DND-41 (cell line): Measurements from ENCODE around the gene RNGTT.

Source experiments
- ATAC-seq: fragments of 200-7000 bp; cut with Tn5 transposase; 3 replicates; pipeline ENCODE4 v1.9.1; 2021; ENCODE audit warnings: low read depth; ENCODE audit not compliant: insufficient read depth
- DNase-seq: peaks from one replicate; pipeline ENCODE4 v3.0.0-alpha.2; 2020
- H2AFZ ChIP-seq: 2 replicates; pipeline ENCODE4 v1.6.0; 2012; ENCODE audit warnings: low read depth, low read length
- H3K27ac ChIP-seq: 2 replicates; pipeline ENCODE4 v1.5.1; 2012; ENCODE audit warnings: low read length, inconsistent platforms
- H3K27me3 ChIP-seq: fragments of 200-600 bp; sonication (generic); 2 replicates; pipeline ENCODE4 v1.6.0; 2012; ENCODE audit warnings: low read length, mild to moderate bottlenecking, inconsistent platforms; ENCODE audit not compliant: insufficient read depth, poor library complexity
- H3K36me3 ChIP-seq: 2 replicates; pipeline ENCODE4 v1.5.1; 2012; ENCODE audit warnings: low read length, inconsistent platforms; ENCODE audit not compliant: insufficient read depth
- H3K4me1 ChIP-seq: 2 replicates; pipeline ENCODE4 v1.5.1; 2012; ENCODE audit warnings: mild to moderate bottlenecking, low read length; ENCODE audit not compliant: insufficient read depth
- H3K4me2 ChIP-seq: 2 replicates; pipeline ENCODE4 v1.6.0; 2012; ENCODE audit warnings: mild to moderate bottlenecking, moderate library complexity, low read length, inconsistent platforms; ENCODE audit not compliant: insufficient read depth
- H3K4me3 ChIP-seq, 2 experiments: fragments of 200-600 bp in 1 of 2; shearing (Covaris generic) in 1 of 2; 2 replicates each; pipeline ENCODE4 v1.5.1; 2012 to 2016; ENCODE audit warnings: inconsistent platforms in 2 of 2, low read length in 2 of 2, mild to moderate bottlenecking in 2 of 2, low read depth in 1 of 2, moderate library complexity in 1 of 2
- H3K79me2 ChIP-seq: 2 replicates; pipeline ENCODE4 v1.6.0; 2012; ENCODE audit warnings: low read length, inconsistent platforms; ENCODE audit not compliant: insufficient read depth
- H3K9ac ChIP-seq: 2 replicates; pipeline ENCODE4 v1.6.0; 2012; ENCODE audit warnings: low read depth, mild to moderate bottlenecking, inconsistent platforms, low read length, moderate library complexity
- H3K9me3 ChIP-seq: 2 replicates; pipeline ENCODE4 v1.5.1; 2012; ENCODE audit warnings: low read length, moderate library complexity, mild to moderate bottlenecking, inconsistent platforms; ENCODE audit not compliant: insufficient read depth, severe bottlenecking
- H4K20me1 ChIP-seq: 2 replicates; pipeline ENCODE4 v1.6.0; 2012; ENCODE audit warnings: low read length; ENCODE audit not compliant: insufficient read depth
- EZH2 ChIP-seq: IDR thresholded peaks from 3 replicates; pipeline ENCODE4 v1.6.1; 2012; ENCODE audit warnings: borderline replicate concordance, low read depth, mild to moderate bottlenecking, moderate library complexity, low read length, inconsistent platforms; ENCODE audit not compliant: severe bottlenecking
- TF ChIP-seq, protein P1 (sequence below): IDR thresholded peaks from 2 replicates; pipeline ENCODE4 v1.5.1; 2012; ENCODE audit warnings: borderline replicate concordance, low read length, moderate library complexity, mild to moderate bottlenecking; ENCODE audit not compliant: poor library complexity, severe bottlenecking; ENCODE audit errors: extremely low read depth

RNGTT gene

DNA sequence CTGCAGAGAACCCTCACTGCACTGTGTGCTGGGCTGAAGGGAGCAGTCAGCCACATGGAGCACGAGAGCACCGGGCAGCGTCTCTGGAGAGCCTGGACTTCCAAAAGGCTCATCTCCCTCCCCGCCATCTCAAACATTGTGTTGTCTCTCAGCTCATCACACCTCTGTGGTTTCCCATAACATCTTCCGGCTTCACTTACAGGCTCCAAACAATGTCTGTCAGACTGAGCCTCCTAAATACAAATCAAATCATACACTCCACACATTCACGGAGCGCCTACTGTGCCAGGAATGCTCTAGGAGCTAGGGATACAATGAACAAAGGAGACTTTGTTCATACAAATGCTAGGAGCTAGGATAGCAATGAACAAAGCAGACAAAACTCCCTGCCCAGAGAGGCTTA is 398.0 kb downstream of the RNGTT start:
- TF ChIP-seq EZH2, result no peak
- TF ChIP-seq, protein P1, sequence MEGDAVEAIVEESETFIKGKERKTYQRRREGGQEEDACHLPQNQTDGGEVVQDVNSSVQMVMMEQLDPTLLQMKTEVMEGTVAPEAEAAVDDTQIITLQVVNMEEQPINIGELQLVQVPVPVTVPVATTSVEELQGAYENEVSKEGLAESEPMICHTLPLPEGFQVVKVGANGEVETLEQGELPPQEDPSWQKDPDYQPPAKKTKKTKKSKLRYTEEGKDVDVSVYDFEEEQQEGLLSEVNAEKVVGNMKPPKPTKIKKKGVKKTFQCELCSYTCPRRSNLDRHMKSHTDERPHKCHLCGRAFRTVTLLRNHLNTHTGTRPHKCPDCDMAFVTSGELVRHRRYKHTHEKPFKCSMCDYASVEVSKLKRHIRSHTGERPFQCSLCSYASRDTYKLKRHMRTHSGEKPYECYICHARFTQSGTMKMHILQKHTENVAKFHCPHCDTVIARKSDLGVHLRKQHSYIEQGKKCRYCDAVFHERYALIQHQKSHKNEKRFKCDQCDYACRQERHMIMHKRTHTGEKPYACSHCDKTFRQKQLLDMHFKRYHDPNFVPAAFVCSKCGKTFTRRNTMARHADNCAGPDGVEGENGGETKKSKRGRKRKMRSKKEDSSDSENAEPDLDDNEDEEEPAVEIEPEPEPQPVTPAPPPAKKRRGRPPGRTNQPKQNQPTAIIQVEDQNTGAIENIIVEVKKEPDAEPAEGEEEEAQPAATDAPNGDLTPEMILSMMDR, result no peak
- H3K4me3 ChIP-seq, result no peak overlapping the region

DNA sequence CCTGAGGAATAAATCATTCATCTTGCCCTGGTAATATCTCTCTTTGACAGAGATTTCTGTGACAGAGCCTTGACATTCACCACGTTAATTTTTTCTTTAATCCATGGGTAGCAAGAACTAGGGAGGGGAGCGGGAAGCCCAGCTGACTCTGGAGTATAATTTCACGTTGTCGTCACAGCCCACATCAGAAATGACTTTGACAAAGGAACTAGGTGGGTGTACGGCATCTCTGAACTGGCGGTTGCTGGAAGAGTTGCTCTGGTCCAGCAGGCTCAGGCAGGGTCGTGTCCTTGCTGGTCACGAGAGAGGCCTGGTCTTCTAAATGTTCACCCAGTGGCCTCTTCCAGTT is 400.2 kb downstream of the RNGTT start:
- Histone ChIP-seq H3K4me1 (peaks cover 57% of the 10 kb centered on the region), H3K79me2 (no peaks in the 10 kb centered on the region), H3K36me3 (no peaks in the 10 kb centered on the region), H2AFZ (no peak overlapping the region), H3K4me3 (no peak overlapping the region), H3K27me3 (no peaks in the 10 kb centered on the region), H3K9ac (no peak overlapping the region), H3K27ac (no peak overlapping the region), H3K9me3 (no peaks in the 10 kb centered on the region), H3K4me2 (no peak overlapping the region), H4K20me1 (no peaks in the 10 kb centered on the region)
- TF ChIP-seq EZH2, result no peak
- TF ChIP-seq, protein P1, result no peak
- no peak for DNase-seq
- no peak for ATAC-seq

More for the DNA sequence above, 398.0 kb downstream of the RNGTT start:
- ATAC-seq (no peak), DNase-seq (no peak)
- Histone ChIP-seq H3K4me2 (no peak overlapping the region), H2AFZ (no peak overlapping the region), H3K9ac (no peak overlapping the region), H3K79me2 (no peaks in the 10 kb centered on the region), H4K20me1 (no peaks in the 10 kb centered on the region), H3K36me3 (no peaks in the 10 kb centered on the region), H3K4me1 (peaks cover 52% of the 10 kb centered on the region), H3K27ac (no peak overlapping the region), H3K27me3 (no peaks in the 10 kb centered on the region), H3K9me3 (peaks cover 13% of the 10 kb centered on the region)

DNA sequence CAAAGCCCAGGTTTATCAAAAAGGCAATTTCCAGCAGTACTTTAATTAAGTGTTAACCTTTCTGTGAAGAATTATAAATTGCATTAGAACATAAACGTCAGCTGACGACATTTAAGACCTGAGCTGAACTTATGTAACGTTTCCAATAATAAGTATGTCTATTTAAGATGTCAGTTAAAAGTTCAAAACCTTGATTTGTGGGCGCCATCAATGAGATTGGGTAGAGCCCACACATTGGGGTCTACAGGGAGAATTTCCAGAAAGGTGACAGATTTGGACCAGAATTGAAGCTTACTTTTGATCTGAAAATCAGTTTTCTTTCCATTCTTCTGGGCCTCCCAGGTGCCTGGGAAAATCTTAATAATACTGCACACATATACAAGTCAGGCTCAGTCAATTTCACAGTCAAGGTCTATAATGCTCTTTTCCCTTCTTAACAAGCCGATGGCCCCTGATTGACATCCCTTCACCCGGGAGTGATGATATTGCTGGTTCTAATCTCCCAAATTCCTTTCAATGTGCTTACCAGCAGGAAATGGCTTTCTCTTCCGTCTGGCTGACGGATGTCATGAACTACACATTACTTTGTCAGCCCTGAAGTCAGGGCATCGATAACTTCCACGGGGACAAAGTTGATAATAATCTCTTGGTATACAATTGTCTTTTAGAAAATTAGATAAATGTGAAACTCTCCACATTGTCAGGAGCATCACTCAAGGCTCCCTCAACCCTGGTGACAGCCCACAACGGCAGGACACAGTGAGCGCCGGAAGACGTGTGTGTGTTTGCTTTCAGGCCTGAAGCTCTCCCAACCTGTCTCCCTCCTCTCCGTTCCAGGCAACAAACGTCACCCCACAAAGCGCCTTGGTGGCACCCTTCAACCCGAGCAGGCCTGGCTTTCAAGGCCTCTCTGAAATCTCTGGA is 400.8 kb downstream of the RNGTT start:
- TF ChIP-seq, protein P1, result no peak
- no peak for TF ChIP-seq EZH2
- peak overlapping the region; percentile 22 for H3K9ac ChIP-seq
- no peaks in the 10 kb centered on the region for H3K27me3 ChIP-seq

More for the DNA sequence above, 400.8 kb downstream of the RNGTT start:
- Histone ChIP-seq H3K4me2 (no peak overlapping the region), H3K27ac (peak overlapping the region; percentile 78), H3K4me3 (0 out of 4 replicates have a peak overlapping the region, but pooled peaks of 1 of the 2 experiments have one; percentile 6), H3K9me3 (no peaks in the 10 kb centered on the region), H3K36me3 (no peaks in the 10 kb centered on the region), H3K79me2 (no peaks in the 10 kb centered on the region), H4K20me1 (no peaks in the 10 kb centered on the region), H2AFZ (peak overlapping the region; percentile 24; the same call in 1 of the 2 replicates), H3K4me1 (peaks cover 51% of the 10 kb centered on the region)
- DNase-seq, result no peak
- ATAC-seq, result no peak
